ENCODE data around the gene PARVB.

Gene PARVB

GRCh38 chr22:44087089-44087430, 63.0 kb downstream of the PARVB start:
- no peak for TF ChIP-seq CTCF (IDR thresholded peaks at IDR 0.05)
- no peak for DNase-seq (ENCODE audit: low spot score)
- Histone ChIP-seq H3K4me3 (no peak overlapping the region), H3K27ac (no peak overlapping the region)

GRCh38 chr22:44088976-44089570, 65.0 kb downstream of the PARVB start:
- no peak for DNase-seq (ENCODE audit: low spot score)
- TF ChIP-seq CTCF (IDR thresholded peaks at IDR 0.05), result no peak
- H3K27ac ChIP-seq, result no peak overlapping the region

GRCh38 chr22:44089717-44090570, 65.8 kb downstream of the PARVB start:
- no peak overlapping the region for H3K4me3 ChIP-seq
- no peak for DNase-seq (ENCODE audit: low spot score)
- no peak for TF ChIP-seq CTCF (IDR thresholded peaks at IDR 0.05)
- no peak overlapping the region for H3K27ac ChIP-seq

More at GRCh38 chr22:44088976-44089570, 65.0 kb downstream of the PARVB start:
- H3K4me3 ChIP-seq, result no peak overlapping the region

- no peak for TF ChIP-seq CTCF (IDR thresholded peaks at IDR 0.05)
- Histone ChIP-seq H3K4me3 (no peak overlapping the region), H3K27ac (no peak overlapping the region)
- no peak for DNase-seq (ENCODE audit: low spot score)
Measured at GRCh38 chr22:44090571-44090905, 66.4 kb downstream of the PARVB start.

- H3K27ac ChIP-seq, result no peak overlapping the region
- no peak for TF ChIP-seq CTCF (IDR thresholded peaks at IDR 0.05)
Measured at GRCh38 chr22:44091021-44091721, 67.1 kb downstream of the PARVB start.

GRCh38 chr22:44091751-44092150, 67.6 kb downstream of the PARVB start:
- Histone ChIP-seq H3K27ac (no peak overlapping the region), H3K4me3 (no peak overlapping the region)
- DNase-seq (ENCODE audit: low spot score), result no peak
- TF ChIP-seq CTCF (IDR thresholded peaks at IDR 0.05), result no peak

More at GRCh38 chr22:44091021-44091721, 67.1 kb downstream of the PARVB start:
- H3K4me3 ChIP-seq, result no peak overlapping the region
- DNase-seq (ENCODE audit: low spot score), result no peak
